Osteocyte (in vitro differentiated cells): ENCODE results near the gene MPP2. TPM values are rescaled to one million over a fixed set of nuclear protein-coding genes. Genes with fewer than 3 reads are reported as not detected.

Experiments
- DNase-seq: peaks from one replicate; pipeline ENCODE4 v3.0.0; 2021; ENCODE audit warnings: mixed read lengths; ENCODE audit not compliant: unreplicated experiment; ENCODE audit errors: extremely low spot score
- H3K27ac Mint-ChIP-seq: one replicate; pipeline ENCODE4 v1.8.0; 2021; ENCODE audit warnings: mild to moderate bottlenecking, mixed read lengths; ENCODE audit not compliant: unreplicated experiment
- H3K27me3 Mint-ChIP-seq: one replicate; pipeline ENCODE4 v1.8.0; 2021; ENCODE audit warnings: mixed read lengths; ENCODE audit not compliant: unreplicated experiment
- H3K36me3 Mint-ChIP-seq: one replicate; pipeline ENCODE4 v1.8.0; 2021; ENCODE audit warnings: mixed read lengths; ENCODE audit not compliant: unreplicated experiment
- H3K4me1 Mint-ChIP-seq: one replicate; pipeline ENCODE4 v1.8.0; 2021; ENCODE audit warnings: mixed read lengths; ENCODE audit not compliant: unreplicated experiment
- H3K4me3 Mint-ChIP-seq: one replicate; pipeline ENCODE4 v1.8.0; 2021; ENCODE audit warnings: mild to moderate bottlenecking, moderate library complexity, mixed read lengths; ENCODE audit not compliant: unreplicated experiment
- H3K9me3 Mint-ChIP-seq: one replicate; pipeline ENCODE4 v1.8.0; 2021; ENCODE audit warnings: mixed read lengths; ENCODE audit not compliant: unreplicated experiment
- CTCF ChIP-seq: fragments of 200-600 bp; sonication (generic); IDR thresholded peaks from 2 replicates; pipeline ENCODE4 v1.5.0; 2021; ENCODE audit warnings: antibody characterized with exemption, mild to moderate bottlenecking, moderate library complexity
- total RNA-seq: library from RNA; stranded (reverse); gene quantifications from 2 replicates; pipeline ENCODE4 v1.2.1, GENCODE V29; 2021

MPP2 gene
- total RNA-seq, 1 donor from 2014 or later: 3.5 TPM

- Mint-ChIP-seq H3K4me1 (peaks cover 9% of the 10 kb centered on the region), H3K9me3 (no peaks in the 10 kb centered on the region), H3K27ac (no peak overlapping the region), H3K4me3 (no peak overlapping the region), H3K36me3 (no peaks in the 10 kb centered on the region), H3K27me3 (peaks cover 19% of the 10 kb centered on the region)
- DNase-seq: no peak
- TF ChIP-seq CTCF: no peak
These were observed 4.6 kb upstream of the MPP2 start for GRCh38 chr17:43911904-43912303.

- Mint-ChIP-seq H3K4me3 (no peak overlapping the region), H3K27ac (no peak overlapping the region), H3K27me3 (peaks cover 10% of the 10 kb centered on the region), H3K9me3 (no peaks in the 10 kb centered on the region), H3K4me1 (peaks cover 16% of the 10 kb centered on the region), H3K36me3 (no peaks in the 10 kb centered on the region)
- no peak for TF ChIP-seq CTCF
- DNase-seq: no peak
These were observed 2.3 kb upstream of the MPP2 start for GRCh38 chr17:43909537-43910231.

GRCh38 chr17:43907998-43908721, 824 bp upstream of the MPP2 start:
- peaks cover 16% of the 10 kb centered on the region for H3K4me1 Mint-ChIP-seq
- DNase-seq: no peak
- no peaks in the 10 kb centered on the region for H3K9me3 Mint-ChIP-seq
- TF ChIP-seq CTCF: no peak
- H3K36me3 Mint-ChIP-seq: peaks cover 2% of the 10 kb centered on the region
- H3K27ac Mint-ChIP-seq: peak overlapping the region; percentile 69
- H3K27me3 Mint-ChIP-seq: peaks cover 6% of the 10 kb centered on the region
- peak overlapping the region; percentile 79 for H3K4me3 Mint-ChIP-seq

GRCh38 chr17:43906951-43907424, 348 bp downstream of the MPP2 start:
- peaks cover 16% of the 10 kb centered on the region for H3K4me1 Mint-ChIP-seq
- no peak overlapping the region for H3K27ac Mint-ChIP-seq
- H3K9me3 Mint-ChIP-seq: no peaks in the 10 kb centered on the region
- no peak for TF ChIP-seq CTCF
- no peak for DNase-seq
- peaks cover 6% of the 10 kb centered on the region for H3K27me3 Mint-ChIP-seq
- peak overlapping the region; percentile 79 for H3K4me3 Mint-ChIP-seq
- H3K36me3 Mint-ChIP-seq: peaks cover 2% of the 10 kb centered on the region
